GM18502 (cell line): ENCODE data around the gene GABRB1.

Experiments used
- ATAC-seq: cut with Tn5 transposase; IDR thresholded peaks from one replicate; pipeline ENCODE4 v1.9.1; 2021; ENCODE audit warnings: mild to moderate bottlenecking; ENCODE audit not compliant: unreplicated experiment, poor library complexity

The GABRB1 gene

DNA sequence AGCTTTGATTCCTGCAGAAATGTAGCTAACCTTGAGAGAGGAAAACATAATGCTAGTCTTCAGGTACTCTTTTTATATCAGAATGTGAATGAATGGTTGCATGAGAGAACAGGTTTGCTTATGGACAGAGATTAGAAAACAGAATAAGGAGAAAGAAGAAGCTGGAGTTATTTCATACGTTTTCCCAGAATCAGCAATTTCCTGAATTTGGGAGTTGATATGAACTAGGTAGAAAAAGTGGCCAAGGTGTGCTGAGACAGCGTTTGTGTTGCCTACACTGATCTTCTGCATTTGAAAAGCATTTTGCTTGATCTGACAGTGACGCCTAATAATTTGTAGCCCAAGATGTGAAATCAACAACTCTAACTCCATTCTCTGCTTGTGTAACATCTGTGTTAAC, 12.5 kb downstream of the GABRB1 start:
- ATAC-seq = no peak

DNA sequence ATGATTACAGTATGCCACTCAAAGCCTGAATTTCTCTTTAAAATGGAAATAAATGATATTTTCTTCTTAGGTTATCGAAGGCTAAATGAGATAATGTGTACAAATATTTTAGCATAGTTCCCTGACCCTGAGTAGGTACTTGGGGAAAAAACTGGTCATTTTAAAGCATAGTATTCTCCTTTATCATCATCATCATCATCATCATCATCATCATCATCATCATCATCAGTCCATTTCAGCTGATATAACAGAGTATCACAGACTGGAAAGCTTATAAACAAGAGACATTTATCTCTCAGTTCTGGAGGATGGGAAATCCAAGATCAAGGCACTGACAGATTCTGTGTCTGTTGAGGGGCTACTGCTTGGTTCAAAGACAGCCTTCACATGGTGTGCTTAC, 13.9 kb downstream of the GABRB1 start:
- no peak for ATAC-seq

GRCh38 chr4:47049347-47049746, 18.0 kb downstream of the GABRB1 start:
- ATAC-seq = no peak

DNA sequence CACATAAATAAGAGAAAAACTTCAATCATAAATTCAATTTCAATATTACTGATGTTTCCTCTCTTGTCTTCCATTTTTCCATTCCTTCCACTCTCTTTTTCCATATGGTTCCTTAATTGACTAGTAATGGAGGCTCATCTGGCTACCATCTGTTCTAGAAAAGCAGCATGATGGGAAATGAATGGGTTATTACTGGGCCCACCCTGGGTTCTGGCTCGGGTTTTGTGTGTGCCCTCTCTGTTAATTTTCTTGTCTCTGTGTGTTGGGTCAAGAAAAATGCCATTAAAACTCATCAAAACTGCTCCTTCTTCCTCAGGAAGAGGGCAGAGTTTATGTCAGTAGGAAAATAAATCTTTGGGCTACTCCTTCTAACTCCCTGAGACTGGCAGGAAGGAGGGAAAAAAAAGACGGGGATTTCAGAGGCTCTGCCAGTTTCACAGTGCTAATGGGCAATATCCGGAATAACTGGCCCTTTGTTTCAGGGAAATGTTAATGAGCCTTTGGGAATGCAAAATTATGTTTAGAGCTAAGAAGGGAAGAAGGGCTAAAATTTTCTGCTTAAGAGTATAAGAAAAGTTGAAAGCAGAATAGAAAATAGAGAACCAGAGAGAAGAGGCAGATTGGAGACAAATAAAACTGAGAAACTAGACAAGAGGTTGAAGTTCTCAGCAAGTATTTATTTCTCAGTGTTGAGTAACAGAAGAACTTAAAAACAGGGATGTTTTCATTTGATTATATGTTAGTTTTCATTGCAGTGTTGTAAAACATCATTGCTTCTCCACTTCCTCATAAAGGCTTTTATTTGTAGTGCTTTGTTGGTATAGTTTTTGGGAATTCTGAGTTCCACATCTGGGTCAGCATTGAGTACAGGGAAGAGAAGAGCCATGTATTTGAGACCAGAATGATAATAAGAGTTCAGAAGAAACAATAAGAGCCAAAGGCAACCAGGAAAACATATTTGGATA, 19.7 kb downstream of the GABRB1 start:
- no peak for ATAC-seq

- no peak for ATAC-seq
Observed at GRCh38 chr4:47053485-47053884, 22.1 kb downstream of the GABRB1 start.

DNA sequence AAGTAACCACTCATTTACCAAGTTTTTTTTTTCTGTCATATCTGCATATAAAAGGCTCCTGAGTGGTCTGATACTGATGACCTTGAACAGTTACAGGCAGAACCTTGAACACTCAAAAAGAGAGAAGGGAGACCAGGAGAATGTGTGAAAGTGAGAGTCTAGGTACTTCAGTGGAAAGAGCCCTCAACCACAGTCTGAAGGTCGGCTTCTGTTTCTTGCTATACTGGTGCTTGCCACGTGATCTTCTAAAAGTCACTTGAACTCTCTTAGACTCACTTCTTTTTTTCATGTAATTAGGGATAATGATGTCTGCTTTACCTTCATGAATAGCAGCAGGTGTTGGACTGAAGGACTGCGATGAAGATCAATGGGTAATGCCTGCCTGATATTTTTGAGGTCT, 22.8 kb downstream of the GABRB1 start:
- ATAC-seq = no peak

- ATAC-seq = no peak
Observed at GRCh38 chr4:47057991-47058390, 26.6 kb downstream of the GABRB1 start.

DNA sequence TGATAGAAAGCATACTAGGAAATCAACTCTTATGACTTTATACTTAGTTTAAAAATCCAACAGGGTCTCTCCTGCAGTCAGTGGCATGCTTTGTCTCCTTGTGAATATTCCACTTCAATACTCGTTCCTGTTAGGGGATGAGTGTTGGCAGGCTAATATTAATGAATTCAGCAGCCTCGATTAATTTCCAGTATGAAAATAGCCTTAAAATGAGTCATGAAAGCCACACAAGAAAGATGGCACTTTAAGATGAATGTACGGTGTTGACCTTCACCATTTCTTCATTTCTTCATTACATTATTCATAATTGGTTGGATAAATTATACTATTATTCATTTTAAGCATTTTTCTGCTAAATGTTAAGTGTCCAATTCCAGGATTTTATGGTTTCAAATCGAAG, 29.2 kb downstream of the GABRB1 start:
- ATAC-seq = no peak

GRCh38 chr4:47061435-47061834, 30.1 kb downstream of the GABRB1 start:
- no peak for ATAC-seq

- ATAC-seq = no peak
Observed at GRCh38 chr4:47065051-47065481, 33.7 kb downstream of the GABRB1 start.

- ATAC-seq = no peak
Observed at GRCh38 chr4:47068986-47069385, 37.6 kb downstream of the GABRB1 start.

- ATAC-seq = no peak
Observed at GRCh38 chr4:47071901-47072341, 40.6 kb downstream of the GABRB1 start.

GRCh38 chr4:47073647-47074046, 42.3 kb downstream of the GABRB1 start:
- ATAC-seq = no peak

DNA sequence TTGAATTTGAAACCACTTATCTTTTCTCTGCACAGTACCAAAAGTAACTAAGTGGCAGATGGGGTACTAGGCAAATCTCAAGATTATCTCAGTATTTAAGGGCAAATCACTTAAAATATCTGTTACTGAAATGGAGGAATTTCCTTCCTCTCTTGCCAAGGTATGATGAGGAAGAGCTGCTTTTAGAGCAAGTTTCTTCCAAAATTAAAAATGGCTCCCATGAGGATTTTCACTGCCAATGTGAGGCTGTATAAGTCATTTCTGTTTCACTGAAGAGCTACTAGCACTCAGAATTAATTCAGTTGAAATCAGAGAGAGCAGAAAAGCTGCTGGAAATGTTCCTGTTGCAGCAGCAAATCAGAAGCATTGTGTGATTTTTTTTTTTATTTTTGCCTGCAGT, 43.4 kb downstream of the GABRB1 start:
- no peak for ATAC-seq

GRCh38 chr4:47075262-47075661, 43.9 kb downstream of the GABRB1 start:
- ATAC-seq = no peak

DNA sequence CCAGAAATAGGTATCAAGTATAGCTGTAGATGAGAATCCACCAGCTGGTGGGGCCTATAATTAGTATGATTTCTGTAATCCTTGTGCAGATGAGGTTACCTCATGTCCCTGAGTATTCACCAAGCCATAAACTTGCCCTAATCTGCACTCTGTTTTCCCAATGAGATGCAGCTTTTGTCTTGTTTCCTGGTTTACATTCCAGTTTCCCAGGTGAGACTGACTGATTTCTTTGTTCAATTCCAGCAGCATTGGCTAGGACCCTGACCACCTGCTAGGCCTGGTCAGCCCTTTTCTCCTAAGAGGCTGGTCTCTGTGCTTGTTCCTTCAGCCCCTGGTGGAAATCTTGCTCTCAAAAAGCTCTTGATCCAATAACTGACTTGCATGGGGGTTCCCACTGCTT, 44.6 kb downstream of the GABRB1 start:
- no peak for ATAC-seq

DNA sequence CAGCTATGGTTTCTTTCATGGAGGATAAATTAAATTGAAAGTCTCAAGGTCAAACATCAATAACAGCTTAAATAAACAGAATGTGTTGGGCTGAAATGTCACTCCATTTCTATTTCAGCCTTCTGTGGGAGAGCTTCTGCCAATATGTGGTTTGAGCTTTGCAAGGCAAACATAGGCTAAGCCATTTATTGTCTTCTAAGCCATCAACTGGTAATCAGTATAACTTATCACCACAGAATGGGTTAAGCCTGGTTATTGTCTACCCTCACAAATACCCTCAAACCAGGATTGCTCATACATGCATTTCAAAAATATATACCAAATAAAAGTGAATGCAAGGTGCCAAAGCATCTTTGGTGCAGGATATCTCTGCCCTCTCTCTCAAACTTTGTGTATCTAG, 52.7 kb downstream of the GABRB1 start:
- ATAC-seq = no peak

DNA sequence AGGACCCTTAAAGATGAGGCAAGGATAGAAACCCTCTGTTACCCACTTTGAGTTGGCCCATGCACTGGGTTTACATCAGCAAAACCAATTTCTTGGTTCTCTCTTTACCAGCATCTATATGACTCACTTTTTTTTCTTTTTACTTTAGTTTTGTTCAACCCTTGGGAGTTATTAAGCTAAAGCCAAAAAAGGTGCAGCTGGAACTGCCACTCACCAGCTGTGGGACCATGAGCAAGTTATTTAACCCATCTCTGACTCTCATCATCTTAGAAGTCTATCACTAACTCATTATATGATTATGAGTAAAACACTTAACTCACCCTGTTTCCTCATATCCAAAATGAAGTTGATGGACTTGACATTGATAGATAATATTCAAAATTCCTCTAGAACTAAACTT, 53.4 kb downstream of the GABRB1 start:
- no peak for ATAC-seq

- ATAC-seq = no peak
Observed at GRCh38 chr4:47088298-47088697, 56.9 kb downstream of the GABRB1 start.

DNA sequence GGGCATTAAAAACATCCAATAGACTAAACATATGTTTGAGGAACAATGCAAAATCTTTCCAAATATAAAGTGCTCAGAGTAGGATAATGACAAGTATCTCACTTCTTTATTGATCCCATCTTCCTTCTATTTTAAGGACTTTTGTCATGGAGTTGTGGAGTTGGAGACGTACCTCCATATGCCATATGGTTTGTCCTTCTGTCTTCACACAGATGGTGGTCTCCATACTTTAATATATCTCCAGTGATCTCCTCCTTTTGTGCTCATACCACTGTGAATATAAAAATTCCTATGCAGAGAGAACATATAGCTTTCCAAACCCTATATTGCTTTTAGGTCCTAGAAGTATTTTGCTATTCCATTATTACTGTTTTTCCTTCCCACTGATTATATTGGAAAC, 64.5 kb downstream of the GABRB1 start:
- ATAC-seq = no peak

DNA sequence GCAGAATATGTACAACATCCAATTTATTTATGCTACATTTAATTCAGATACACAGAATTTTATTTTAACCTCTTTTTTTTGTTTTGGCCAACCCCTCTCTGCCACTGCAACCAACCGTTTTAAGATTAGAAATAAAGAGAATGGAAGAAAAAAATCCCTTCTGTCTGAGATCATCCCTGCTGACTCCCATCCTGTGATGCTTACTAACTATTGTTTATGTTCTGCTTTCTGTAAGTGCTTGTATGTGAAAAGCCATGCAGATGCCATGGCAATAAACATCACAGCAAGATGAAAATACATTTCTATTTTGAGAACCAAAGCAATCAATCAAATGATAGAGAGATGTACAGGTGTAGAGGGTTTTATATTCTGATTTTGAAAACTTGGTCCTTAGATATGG, 70.1 kb downstream of the GABRB1 start:
- ATAC-seq = no peak

DNA sequence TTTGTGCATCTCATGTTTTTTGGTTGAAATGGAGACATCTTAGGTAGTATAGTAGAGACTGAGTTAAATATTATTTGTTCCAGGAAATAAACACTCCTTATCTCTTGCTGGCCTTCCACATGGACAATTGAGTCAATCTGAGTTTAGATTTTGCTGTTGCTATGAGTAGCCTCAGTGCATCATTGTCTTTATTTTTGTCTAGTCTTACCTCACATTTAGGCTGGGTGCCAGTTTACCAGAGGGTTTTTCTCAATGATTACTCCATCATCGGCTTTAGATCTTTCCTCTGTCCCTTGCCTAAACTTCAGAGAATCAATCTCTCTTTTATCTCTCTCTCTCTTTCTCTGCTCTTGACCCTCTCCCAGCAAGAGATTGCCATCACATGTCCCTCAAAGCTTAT, 73.6 kb downstream of the GABRB1 start:
- no peak for ATAC-seq
